Measurements from ENCODE around the gene NT5M.
"Not testable (repeated sequence)": the region's sequence is repeated elsewhere in the genome, so short reads cannot be mapped to it uniquely, and the experiment has no call there.

Gene NT5M

GRCh38 chr17:17375841-17376240, 72.7 kb downstream of the NT5M start:
- no peaks in the 10 kb centered on the region for H3K9me3 ChIP-seq (ENCODE audit: control insufficient read depth, low read depth, low read length)
- no peak overlapping the region for H3K9ac ChIP-seq (ENCODE audit: low read length)
- no peaks in the 10 kb centered on the region for H3K4me1 ChIP-seq (ENCODE audit: control insufficient read depth, low read depth, low read length)
- no peak overlapping the region for H3K27ac ChIP-seq (ENCODE audit: low read length)
- H3K36me3 ChIP-seq (ENCODE audit: control insufficient read depth, low read depth, low read length), result no peaks in the 10 kb centered on the region
- no peaks in the 10 kb centered on the region for H3K27me3 ChIP-seq (ENCODE audit: control insufficient read depth, insufficient read depth, low read length)
- H3K4me3 ChIP-seq (ENCODE audit: low read length), result no peak overlapping the region

DNA sequence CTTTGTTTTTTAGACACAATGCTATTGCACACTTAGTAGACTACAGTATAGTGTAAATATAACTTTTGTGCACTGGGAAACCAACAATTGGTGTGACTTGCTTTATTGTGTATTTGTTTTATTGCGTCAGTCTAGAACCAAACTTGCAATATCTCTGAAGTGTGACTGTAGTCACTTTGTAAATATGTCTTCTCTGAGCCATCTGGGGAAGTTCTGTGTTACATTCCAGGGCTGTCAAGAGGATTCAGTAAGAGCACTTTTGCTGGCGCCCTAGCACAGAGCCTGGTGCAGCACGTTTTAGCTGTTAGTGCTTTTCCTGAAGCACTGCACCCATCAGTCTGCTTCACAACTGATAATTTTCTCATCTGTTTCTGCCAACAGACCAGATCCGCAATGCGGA, 73.2 kb downstream of the NT5M start:
- Histone ChIP-seq H3K36me3 (ENCODE audit: control insufficient read depth, low read depth, low read length) (no peaks in the 10 kb centered on the region), H3K27ac (ENCODE audit: low read length) (no peak overlapping the region), H3K9me3 (ENCODE audit: control insufficient read depth, low read depth, low read length) (no peaks in the 10 kb centered on the region), H3K4me1 (ENCODE audit: control insufficient read depth, low read depth, low read length) (no peaks in the 10 kb centered on the region), H3K4me3 (ENCODE audit: low read length) (no peak overlapping the region), H3K27me3 (ENCODE audit: control insufficient read depth, insufficient read depth, low read length) (no peaks in the 10 kb centered on the region), H3K9ac (ENCODE audit: low read length) (no peak overlapping the region)

- Histone ChIP-seq H3K9me3 (ENCODE audit: control insufficient read depth, low read depth, low read length) (no peaks in the 10 kb centered on the region), H3K4me3 (ENCODE audit: low read length) (no peak overlapping the region), H3K4me1 (ENCODE audit: control insufficient read depth, low read depth, low read length) (no peaks in the 10 kb centered on the region), H3K27me3 (ENCODE audit: control insufficient read depth, insufficient read depth, low read length) (no peaks in the 10 kb centered on the region), H3K27ac (ENCODE audit: low read length) (no peak overlapping the region), H3K36me3 (ENCODE audit: control insufficient read depth, low read depth, low read length) (no peaks in the 10 kb centered on the region), H3K9ac (ENCODE audit: low read length) (no peak overlapping the region)
These were observed 74.1 kb downstream of the NT5M start for GRCh38 chr17:17377071-17377967.

DNA sequence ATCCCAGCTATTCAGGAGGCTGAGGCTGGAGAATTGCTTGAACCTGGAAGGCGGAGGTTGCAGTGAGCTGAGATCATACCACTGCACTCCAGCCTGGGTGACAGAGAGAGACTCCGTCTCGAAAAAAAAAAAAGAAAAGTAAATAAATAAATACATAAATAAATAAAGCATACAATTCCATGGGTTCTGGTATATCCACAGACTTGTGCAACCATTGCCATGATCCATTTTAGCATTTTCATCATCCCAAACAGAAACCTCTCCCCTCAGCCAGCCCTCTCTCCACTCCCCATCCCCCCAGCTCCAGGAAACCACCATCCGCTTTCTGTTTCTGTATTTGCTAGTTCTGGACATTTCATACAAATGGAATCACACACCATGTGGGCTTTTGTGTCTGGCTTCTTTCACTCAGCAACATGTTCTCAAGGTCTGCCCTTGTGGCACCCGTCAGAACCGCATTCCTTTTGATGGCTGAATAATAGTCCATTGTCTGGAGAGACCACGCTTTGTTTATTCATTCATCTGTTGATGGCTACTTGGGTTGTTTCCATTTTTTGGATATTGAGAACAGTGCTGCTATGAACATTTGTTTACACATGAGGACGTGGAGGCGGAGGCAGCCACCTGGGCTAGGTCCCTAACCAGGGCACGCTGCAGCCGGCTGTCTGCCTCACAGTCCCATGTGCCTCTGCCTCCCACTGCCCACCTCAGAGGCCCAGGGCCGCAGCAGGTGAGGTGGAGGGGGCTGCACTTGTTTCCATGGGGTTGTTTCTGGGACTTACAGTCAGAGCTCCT, 76.2 kb downstream of the NT5M start:
- Histone ChIP-seq H3K27me3 (ENCODE audit: control insufficient read depth, insufficient read depth, low read length) (no peaks in the 10 kb centered on the region), H3K36me3 (ENCODE audit: control insufficient read depth, low read depth, low read length) (no peaks in the 10 kb centered on the region), H3K4me3 (ENCODE audit: low read length) (no peak overlapping the region), H3K9me3 (ENCODE audit: control insufficient read depth, low read depth, low read length) (no peaks in the 10 kb centered on the region), H3K4me1 (ENCODE audit: control insufficient read depth, low read depth, low read length) (no peaks in the 10 kb centered on the region), H3K9ac (ENCODE audit: low read length) (no peak overlapping the region), H3K27ac (ENCODE audit: low read length) (no peak overlapping the region)

DNA sequence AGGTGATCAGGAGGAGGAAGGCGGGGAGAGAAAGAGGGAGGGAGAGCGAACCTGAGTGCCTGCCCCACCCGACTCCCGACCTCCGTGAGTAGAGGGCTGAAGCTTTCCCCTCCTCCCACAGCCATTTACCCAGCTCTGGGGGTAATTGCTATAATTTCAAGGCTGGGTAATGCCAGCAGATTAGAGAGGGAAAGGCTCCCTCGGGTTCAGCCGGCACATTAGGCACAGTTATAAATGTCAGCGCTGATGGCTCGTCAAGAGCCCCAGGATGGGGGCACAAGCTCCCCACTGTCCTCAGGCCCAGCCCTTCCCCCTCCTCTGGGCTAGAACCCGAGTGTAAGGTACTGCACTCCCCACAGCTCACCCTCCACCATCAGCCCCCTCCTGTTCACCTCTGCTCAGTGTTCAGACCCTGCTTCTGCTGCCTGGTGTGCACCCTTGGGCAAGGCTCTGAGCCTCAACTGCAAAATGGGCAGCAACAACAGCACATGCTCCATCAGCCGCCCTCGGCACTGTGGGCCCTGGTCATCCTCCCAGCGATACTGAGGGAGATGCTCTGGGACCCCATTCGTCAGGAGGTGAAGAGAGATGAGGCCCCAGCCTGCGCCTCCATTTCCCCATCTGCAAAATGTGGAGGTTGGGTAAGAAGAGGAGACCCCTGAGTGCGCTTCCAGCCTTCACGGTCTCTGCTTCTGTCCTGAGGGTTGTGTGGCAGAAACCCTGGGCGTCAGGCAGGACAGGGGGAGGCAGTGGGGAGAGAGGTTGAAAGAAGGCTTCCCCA, 77.2 kb downstream of the NT5M start:
- Histone ChIP-seq H3K36me3 (ENCODE audit: control insufficient read depth, low read depth, low read length) (no peaks in the 10 kb centered on the region), H3K27ac (ENCODE audit: low read length) (no peak overlapping the region), H3K4me3 (ENCODE audit: low read length) (no peak overlapping the region), H3K9me3 (ENCODE audit: control insufficient read depth, low read depth, low read length) (no peaks in the 10 kb centered on the region), H3K4me1 (ENCODE audit: control insufficient read depth, low read depth, low read length) (no peaks in the 10 kb centered on the region), H3K27me3 (ENCODE audit: control insufficient read depth, insufficient read depth, low read length) (no peaks in the 10 kb centered on the region), H3K9ac (ENCODE audit: low read length) (no peak overlapping the region)

- Histone ChIP-seq H3K27me3 (ENCODE audit: control insufficient read depth, insufficient read depth, low read length) (no peaks in the 10 kb centered on the region), H3K27ac (ENCODE audit: low read length) (no peak overlapping the region), H3K4me3 (ENCODE audit: low read length) (no peak overlapping the region), H3K9me3 (ENCODE audit: control insufficient read depth, low read depth, low read length) (no peaks in the 10 kb centered on the region), H3K36me3 (ENCODE audit: control insufficient read depth, low read depth, low read length) (no peaks in the 10 kb centered on the region), H3K9ac (ENCODE audit: low read length) (no peak overlapping the region), H3K4me1 (ENCODE audit: control insufficient read depth, low read depth, low read length) (no peaks in the 10 kb centered on the region)
These were observed 78.4 kb downstream of the NT5M start for GRCh38 chr17:17381446-17382064.

GRCh38 chr17:17382065-17382459, 78.9 kb downstream of the NT5M start:
- no peak overlapping the region for H3K9ac ChIP-seq (ENCODE audit: low read length)
- no peaks in the 10 kb centered on the region for H3K36me3 ChIP-seq (ENCODE audit: control insufficient read depth, low read depth, low read length)
- no peak overlapping the region for H3K4me3 ChIP-seq (ENCODE audit: low read length)

GRCh38 chr17:17382971-17383370, 79.8 kb downstream of the NT5M start:
- H3K27ac ChIP-seq (ENCODE audit: low read length), result no peak overlapping the region
- no peaks in the 10 kb centered on the region for H3K36me3 ChIP-seq (ENCODE audit: control insufficient read depth, low read depth, low read length)
- H3K9me3 ChIP-seq (ENCODE audit: control insufficient read depth, low read depth, low read length), result no peaks in the 10 kb centered on the region
- no peaks in the 10 kb centered on the region for H3K27me3 ChIP-seq (ENCODE audit: control insufficient read depth, insufficient read depth, low read length)
- no peak overlapping the region for H3K9ac ChIP-seq (ENCODE audit: low read length)
- no peaks in the 10 kb centered on the region for H3K4me1 ChIP-seq (ENCODE audit: control insufficient read depth, low read depth, low read length)
- H3K4me3 ChIP-seq (ENCODE audit: low read length), result no peak overlapping the region

More at GRCh38 chr17:17382065-17382459, 78.9 kb downstream of the NT5M start:
- H3K27me3 ChIP-seq (ENCODE audit: control insufficient read depth, insufficient read depth, low read length), result no peaks in the 10 kb centered on the region
- H3K9me3 ChIP-seq (ENCODE audit: control insufficient read depth, low read depth, low read length), result no peaks in the 10 kb centered on the region
- no peak overlapping the region for H3K27ac ChIP-seq (ENCODE audit: low read length)
- H3K4me1 ChIP-seq (ENCODE audit: control insufficient read depth, low read depth, low read length), result no peaks in the 10 kb centered on the region

GRCh38 chr17:17383431-17384290, 80.5 kb downstream of the NT5M start:
- not testable (repeated sequence) for H3K9ac ChIP-seq (ENCODE audit: low read length); H3K4me3 ChIP-seq (ENCODE audit: low read length); H3K27ac ChIP-seq (ENCODE audit: low read length); H3K27me3 ChIP-seq (ENCODE audit: control insufficient read depth, insufficient read depth, low read length); H3K9me3 ChIP-seq (ENCODE audit: control insufficient read depth, low read depth, low read length); H3K4me1 ChIP-seq (ENCODE audit: control insufficient read depth, low read depth, low read length); H3K36me3 ChIP-seq (ENCODE audit: control insufficient read depth, low read depth, low read length)

DNA sequence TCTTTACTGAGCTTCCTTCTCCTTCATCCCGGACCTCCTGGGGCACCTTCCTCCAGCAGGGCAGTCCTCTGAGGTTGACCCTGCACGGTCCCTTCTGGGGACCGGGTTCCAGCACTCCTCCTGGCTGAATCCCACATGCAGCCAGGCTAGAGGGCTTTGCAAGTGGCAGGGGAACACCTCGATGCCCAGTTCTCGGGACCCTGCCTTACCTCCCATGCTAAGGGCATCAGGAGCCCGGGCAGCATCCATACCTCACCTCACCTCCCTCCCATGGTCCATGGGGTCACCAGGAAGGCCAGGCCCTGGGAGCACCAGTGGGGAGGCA, 81.1 kb downstream of the NT5M start:
- Histone ChIP-seq H3K27ac (ENCODE audit: low read length) (no peak overlapping the region), H3K4me3 (ENCODE audit: low read length) (no peak overlapping the region), H3K9ac (ENCODE audit: low read length) (no peak overlapping the region), H3K36me3 (ENCODE audit: control insufficient read depth, low read depth, low read length) (no peaks in the 10 kb centered on the region), H3K9me3 (ENCODE audit: control insufficient read depth, low read depth, low read length) (no peaks in the 10 kb centered on the region), H3K4me1 (ENCODE audit: control insufficient read depth, low read depth, low read length) (no peaks in the 10 kb centered on the region), H3K27me3 (ENCODE audit: control insufficient read depth, insufficient read depth, low read length) (no peaks in the 10 kb centered on the region)

Measured in iPS-18a (cell line).